ENCODE measurements around the gene POP4.

Gene POP4

GRCh38 chr19:29662278-29662603 is 56.2 kb downstream of the POP4 start:
- no peak for DNase-seq (ENCODE audit: low read depth in 3 of 3)

- no peak for DNase-seq (ENCODE audit: low read depth in 3 of 3)
Measured at GRCh38 chr19:29662604-29663404, 56.7 kb downstream of the POP4 start.

- DNase-seq (ENCODE audit: low read depth in 3 of 3), result no peak
Measured at GRCh38 chr19:29663861-29664752, 58.0 kb downstream of the POP4 start.

- no peak for DNase-seq (ENCODE audit: low read depth in 3 of 3)
Measured at GRCh38 chr19:29664753-29665214, 58.7 kb downstream of the POP4 start.

GRCh38 chr19:29665215-29665825 is 59.2 kb downstream of the POP4 start, which contains the start of gene PLEKHF1:
TSS of gene PLEKHF1 (plus strand) at chr19:29665461. CDS start at chr19:29673840, 8,379 bp downstream.
- DNase-seq (ENCODE audit: low read depth in 3 of 3), result peak; percentile 65 to 87 (median 76)

GRCh38 chr19:29665826-29666577 is 59.9 kb downstream of the POP4 start:
- no peak for DNase-seq (ENCODE audit: low read depth in 3 of 3)

Data from stimulated activated CD4-positive, alpha-beta T cell treated with anti-CD3 and anti-CD28 coated beads, TNF-alpha, amount 100 ng/mL, for 24 hours (primary cell).